Measurements from ENCODE around the gene MRGPRF.

DNA sequence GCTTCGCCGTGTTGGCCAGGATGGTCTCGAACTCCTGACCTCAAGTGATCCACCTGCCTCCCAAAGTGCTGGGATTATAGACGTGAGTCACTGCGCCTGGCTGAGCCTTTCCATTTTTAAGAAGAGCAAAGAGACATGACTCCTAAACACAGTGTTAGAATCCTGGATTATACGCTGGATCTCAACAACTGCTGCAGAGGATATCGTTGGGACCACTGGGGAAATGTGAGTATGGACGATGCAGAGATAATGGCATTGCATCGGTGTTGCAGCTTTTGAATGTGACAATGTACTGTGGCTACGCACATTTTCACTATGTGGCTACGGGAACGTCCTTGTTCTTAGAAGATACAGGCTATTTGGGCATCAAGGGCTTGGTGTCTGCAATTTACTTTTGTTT, 6.2 kb downstream of the MRGPRF start:
- TF ChIP-seq, protein P1, sequence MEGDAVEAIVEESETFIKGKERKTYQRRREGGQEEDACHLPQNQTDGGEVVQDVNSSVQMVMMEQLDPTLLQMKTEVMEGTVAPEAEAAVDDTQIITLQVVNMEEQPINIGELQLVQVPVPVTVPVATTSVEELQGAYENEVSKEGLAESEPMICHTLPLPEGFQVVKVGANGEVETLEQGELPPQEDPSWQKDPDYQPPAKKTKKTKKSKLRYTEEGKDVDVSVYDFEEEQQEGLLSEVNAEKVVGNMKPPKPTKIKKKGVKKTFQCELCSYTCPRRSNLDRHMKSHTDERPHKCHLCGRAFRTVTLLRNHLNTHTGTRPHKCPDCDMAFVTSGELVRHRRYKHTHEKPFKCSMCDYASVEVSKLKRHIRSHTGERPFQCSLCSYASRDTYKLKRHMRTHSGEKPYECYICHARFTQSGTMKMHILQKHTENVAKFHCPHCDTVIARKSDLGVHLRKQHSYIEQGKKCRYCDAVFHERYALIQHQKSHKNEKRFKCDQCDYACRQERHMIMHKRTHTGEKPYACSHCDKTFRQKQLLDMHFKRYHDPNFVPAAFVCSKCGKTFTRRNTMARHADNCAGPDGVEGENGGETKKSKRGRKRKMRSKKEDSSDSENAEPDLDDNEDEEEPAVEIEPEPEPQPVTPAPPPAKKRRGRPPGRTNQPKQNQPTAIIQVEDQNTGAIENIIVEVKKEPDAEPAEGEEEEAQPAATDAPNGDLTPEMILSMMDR (conservative IDR thresholded peaks at IDR 0.05; ENCODE audit: low read depth, low read length), result no peak
- no peak for TF ChIP-seq EZH2phosphoT487 (IDR thresholded peaks at IDR 0.05; ENCODE audit: borderline replicate concordance, low read length)
